A673 (cell line): ENCODE results near the gene TEKTIP1. TPM values are rescaled to one million over a fixed set of nuclear protein-coding genes. Genes with fewer than 3 reads are reported as not detected.

Experiments
- BruUV-seq: library from RNA; stranded (reverse); fragments of 400-500 nt; replicated peaks from 2 replicates; lab custom pipeline; 2021; lab: Mats Ljungman, UMichigan
- CTCF ChIA-PET: fragments of 300-600 bp; sonication (Branson Sonifier 250); formaldehyde crosslinking; loops from one replicate; lab custom pipeline; 2022; ENCODE audit warnings: antibody characterized with exemption; lab: Charles Lee
- POLR2A ChIA-PET: fragments of 300-600 bp; sonication (Branson Sonifier 250); formaldehyde crosslinking; loops from one replicate; lab custom pipeline; 2022; ENCODE audit warnings: antibody characterized with exemption; ENCODE audit not compliant: low non-redundant PET; lab: Charles Lee
- DNase-seq: peaks from one replicate; pipeline ENCODE4 v3.0.0-alpha.2; 2015; ENCODE audit warnings: low spot score
- H3K27ac ChIP-seq: fragments of 200-600 bp; sonication (generic); 2 replicates; pipeline ENCODE4 v1.5.1; 2016; ENCODE audit warnings: mixed run types, low read depth, mild to moderate bottlenecking, mixed read lengths, antibody characterized with exemption, low read length; ENCODE audit not compliant: poor library complexity, severe bottlenecking
- H3K27me3 ChIP-seq: fragments of 200-600 bp; sonication (generic); replicated peaks from 2 replicates; pipeline ENCODE4 v1.6.1; 2017; ENCODE audit warnings: mixed run types, low read depth, mild to moderate bottlenecking, mixed read lengths, antibody characterized with exemption, low read length; ENCODE audit not compliant: insufficient read depth, poor library complexity
- H3K36me3 ChIP-seq: fragments of 200-600 bp; sonication (generic); 2 replicates; pipeline ENCODE4 v1.6.1; 2016; ENCODE audit warnings: mixed run types, mild to moderate bottlenecking, mixed read lengths, antibody characterized with exemption, low read length; ENCODE audit not compliant: insufficient read depth, poor library complexity, severe bottlenecking
- H3K4me1 ChIP-seq: fragments of 200-600 bp; sonication (generic); 2 replicates; pipeline ENCODE4 v1.6.1; 2017; ENCODE audit warnings: mixed run types, mild to moderate bottlenecking, mixed read lengths, antibody characterized with exemption, low read length; ENCODE audit not compliant: insufficient read depth, poor library complexity, severe bottlenecking
- H3K4me3 ChIP-seq: fragments of 200-600 bp; sonication (generic); 2 replicates; pipeline ENCODE4 v1.5.1; 2016; ENCODE audit warnings: low read depth, mixed run types, mild to moderate bottlenecking, mixed read lengths, low read length; ENCODE audit not compliant: poor library complexity, severe bottlenecking
- H3K9me3 ChIP-seq: fragments of 200-600 bp; sonication (generic); 2 replicates; pipeline ENCODE4 v1.6.1; 2016; ENCODE audit warnings: mixed run types, low read depth, mild to moderate bottlenecking, mixed read lengths, antibody characterized with exemption, low read length; ENCODE audit not compliant: poor library complexity, severe bottlenecking
- CTCF ChIP-seq: fragments of 300-800, 200-600 bp; sonication (generic); conservative IDR thresholded peaks from 2 replicates; pipeline ENCODE4 v1.5.1; 2017; ENCODE audit warnings: low read depth, mild to moderate bottlenecking, antibody characterized with exemption, low read length, moderate library complexity, mixed read lengths
- EZH2 ChIP-seq: fragments of 200-600 bp; sonication (generic); IDR thresholded peaks from 2 replicates; pipeline ENCODE4 v1.6.1; 2017; ENCODE audit warnings: borderline replicate concordance, low read depth, mild to moderate bottlenecking, mixed read lengths, antibody characterized with exemption, low read length; ENCODE audit not compliant: poor library complexity, severe bottlenecking
- intact Hi-C: fragments of 100-400 bp; cut with micrococcal nuclease; formaldehyde crosslinking; loops from one replicate; pipeline ENCODE4 v1.10.0; 2022; ENCODE audit not compliant: unreplicated experiment
- total RNA-seq: library from RNA; stranded (reverse); gene quantifications from 2 replicates; pipeline ENCODE4 v1.2.3, GENCODE V29; 2021

The TEKTIP1 gene
- total RNA-seq, 1 experiment from 2014 or later: 4.2 TPM

- Histone ChIP-seq H3K4me1 (no peaks in the 10 kb centered on the region), H3K27ac (no peak overlapping the region), H3K27me3 (no peaks in the 10 kb centered on the region), H3K9me3 (no peaks in the 10 kb centered on the region), H3K36me3 (peaks cover 6% of the 10 kb centered on the region), H3K4me3 (no peak overlapping the region)
- intact Hi-C loops: loop anchor here (10.0 kb wide), 1 partner anchor 155 kb away; the partner anchor contains the start of genes PIP5K1C and TJP3
- CTCF ChIA-PET: no interaction called here
- BruUV-seq: no TSS peak
- no peak for TF ChIP-seq CTCF
- DNase-seq: no peak
- POLR2A ChIA-PET: no interaction called here
Measured at GRCh38 chr19:3549816-3550215, 10.8 kb downstream of the TEKTIP1 start.

DNA sequence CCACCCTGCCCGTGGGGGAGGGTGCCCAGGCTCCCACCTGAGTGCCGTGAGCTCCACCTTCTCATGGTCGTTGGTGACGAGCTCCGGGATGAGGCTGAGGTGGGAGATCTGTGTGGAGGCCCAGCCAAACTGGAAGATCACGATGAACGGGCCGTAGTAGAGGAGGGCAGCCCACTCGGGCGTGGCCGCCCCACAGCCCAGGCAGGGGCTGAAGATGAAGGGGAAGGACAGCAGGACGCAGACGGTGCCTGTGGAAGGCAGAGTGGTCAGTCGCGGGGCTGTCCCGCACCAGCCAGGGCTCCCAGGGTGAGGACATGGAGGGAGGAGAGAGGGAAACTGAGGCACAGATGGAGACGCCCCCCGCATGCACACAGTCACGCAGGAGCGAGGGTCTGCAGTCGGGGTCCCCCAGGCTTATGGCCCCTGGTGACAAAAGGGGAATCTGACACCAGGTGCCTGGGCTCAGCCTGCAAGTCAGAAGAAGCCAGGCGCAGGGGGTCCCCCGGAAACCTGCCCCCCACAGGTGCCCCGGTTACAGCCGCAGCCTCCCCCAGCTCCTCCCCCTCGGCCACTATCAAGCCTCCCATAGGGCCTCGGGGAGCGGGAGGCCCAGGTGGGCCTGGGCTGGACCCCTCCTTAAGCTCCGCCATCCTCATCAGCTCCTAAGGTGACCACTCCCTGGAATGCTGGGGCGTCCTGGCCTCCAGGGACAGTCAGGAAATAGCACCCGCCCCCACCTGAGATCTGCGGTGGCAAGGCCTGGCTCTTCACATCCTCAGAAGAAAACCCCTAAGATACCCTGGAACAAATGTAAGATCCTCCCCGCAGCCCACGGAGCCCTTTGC lies 12.2 kb downstream of the TEKTIP1 start:
- no TSS peak for BruUV-seq
- no peaks in the 10 kb centered on the region for H3K9me3 ChIP-seq
- peaks cover 6% of the 10 kb centered on the region for H3K36me3 ChIP-seq
- CTCF ChIA-PET: no interaction called here
- no peak for DNase-seq
- peaks cover 5% of the 10 kb centered on the region for H3K4me1 ChIP-seq
- no peak overlapping the region for H3K4me3 ChIP-seq
- intact Hi-C loops: no loop called here
- no peak for TF ChIP-seq EZH2
- TF ChIP-seq CTCF: no peak
- POLR2A ChIA-PET: interaction anchor here (1.1 kb wide), 1 partner anchor 212 kb away, joined by 3 read pairs; no protein-coding TSS in a partner anchor
- no peak overlapping the region for H3K27ac ChIP-seq
- H3K27me3 ChIP-seq: no peaks in the 10 kb centered on the region

- no peaks in the 10 kb centered on the region for H3K27me3 ChIP-seq
- BruUV-seq: no TSS peak
- no peak for DNase-seq
- H3K27ac ChIP-seq: no peak overlapping the region
- H3K36me3 ChIP-seq: peaks cover 6% of the 10 kb centered on the region
- ChIA-PET CTCF (no interaction called here), POLR2A (interaction anchor here (1.1 kb wide), 1 partner anchor 211 kb away, joined by 3 read pairs; no protein-coding TSS in a partner anchor)
- H3K9me3 ChIP-seq: no peaks in the 10 kb centered on the region
- peaks cover 11% of the 10 kb centered on the region for H3K4me1 ChIP-seq
- no peak for TF ChIP-seq CTCF
- TF ChIP-seq EZH2: no peak
- intact Hi-C loops: no loop called here
- H3K4me3 ChIP-seq: no peak overlapping the region
Measured at GRCh38 chr19:3551792-3552095, 12.8 kb downstream of the TEKTIP1 start.
